Prostate gland (tissue), 2 donors: ENCODE results near the gene ERC2. TPM values are rescaled to one million over a fixed set of nuclear protein-coding genes. Genes with fewer than 3 reads are reported as not detected.
"Not testable (repeated sequence)": the region's sequence is repeated elsewhere in the genome, so short reads cannot be mapped to it uniquely, and the experiment has no call there.

Experiments
- DNase-seq: peaks from one replicate; pipeline ENCODE4 v3.0.0-alpha.2; 2019; ENCODE audit warnings: low spot score
- H3K27ac ChIP-seq, 2 donors: fragments of 200-600 bp; sonication (generic); 2 replicates each; pipeline ENCODE4 v1.5.1; 2017 to 2019
- H3K27me3 ChIP-seq: fragments of 200-600 bp; sonication (generic); replicated peaks from 2 replicates; pipeline ENCODE4 v1.5.1; 2019; ENCODE audit not compliant: insufficient read depth
- H3K36me3 ChIP-seq, 2 donors: fragments of 200-600 bp; sonication (generic); 1 replicate in 1 of 2; 2 replicates in 1 of 2; pipeline versions ENCODE4 v1.5.1 to v1.8.1; 2017 to 2019
- H3K4me1 ChIP-seq: fragments of 200-600 bp; sonication (generic); replicated peaks from 2 replicates; pipeline ENCODE4 v1.5.1; 2019
- H3K4me3 ChIP-seq, 2 donors: fragments of 200-600 bp; sonication (generic); 2 replicates each; pipeline ENCODE4 v1.5.1; 2017 to 2019
- H3K9me3 ChIP-seq: fragments of 200-600 bp; sonication (generic); 2 replicates; pipeline ENCODE4 v1.5.1; 2017
- CTCF ChIP-seq, 4 experiments: fragments of 200-600 bp in 2 of 4; fragments of 450-650 bp in 2 of 4; sonication (generic) in 2 of 4; IDR thresholded peaks; 1 replicate in 3 of 4; 2 replicates in 1 of 4; pipeline ENCODE4 v1.5.1; 2016 to 2019; ENCODE audit warnings: antibody characterized with exemption in 4 of 4, mild to moderate bottlenecking in 2 of 4, moderate library complexity in 2 of 4
- POLR2A ChIP-seq: fragments of 450-650 bp; IDR thresholded peaks from one replicate; pipeline ENCODE4 v1.6.1; 2016; ENCODE audit warnings: antibody characterized with exemption, mild to moderate bottlenecking
- POLR2AphosphoS5 ChIP-seq: sonication (generic); formaldehyde crosslinking; IDR thresholded peaks from one replicate; pipeline ENCODE4 v1.6.1; 2017; ENCODE audit warnings: antibody characterized with exemption
- WGBS: methylation state at CpG from one replicate; pipeline ENCODE4 v1.1.5; 2018; 5-methylcytosine and 5-hydroxymethylcytosine counted together
- intact Hi-C: fragments of 100-400 bp; cut with DNase I; formaldehyde crosslinking; loops from one replicate; pipeline ENCODE4 v1.14.2; 2022
- total RNA-seq, 2 donors: library from RNA; depleted of rRNA; stranded (reverse); fragments of >200 nt; gene quantifications; one replicate each; pipeline ENCODE4 v1.1.0, GENCODE V29; 2016

ERC2 gene
- total RNA-seq, 2 donors from 2014 or later: 1.0 to 2.7 TPM

GRCh38 chr3:55855311-55855710, 613.0 kb downstream of the ERC2 start:
- no peaks in the 10 kb centered on the region for H3K9me3 ChIP-seq
- H3K4me3 ChIP-seq: no peak overlapping the region
- TF ChIP-seq CTCF (IDR thresholded peaks at IDR 0.05) (no peak), POLR2AphosphoS5 (no peak), POLR2A (no peak)
- no peak overlapping the region for H3K27ac ChIP-seq
- no peak for DNase-seq
- no peaks in the 10 kb centered on the region for H3K36me3 ChIP-seq
- 51% methylated on average over 2 of the region's 2 CpGs for WGBS
- no peaks in the 10 kb centered on the region for H3K27me3 ChIP-seq
- no peaks in the 10 kb centered on the region for H3K4me1 ChIP-seq
- intact Hi-C loops: no loop called here

- no peak for TF ChIP-seq POLR2A
- TF ChIP-seq POLR2AphosphoS5: no peak
- no peak for TF ChIP-seq CTCF (IDR thresholded peaks at IDR 0.05)
- Histone ChIP-seq H3K9me3 (no peaks in the 10 kb centered on the region), H3K4me3 (no peak overlapping the region), H3K4me1 (no peaks in the 10 kb centered on the region), H3K27me3 (no peaks in the 10 kb centered on the region), H3K27ac (no peak overlapping the region), H3K36me3 (no peaks in the 10 kb centered on the region)
- WGBS: 65% methylated on average over 5 of the region's 5 CpGs
- intact Hi-C loops: no loop called here
- DNase-seq: no peak
Observed at GRCh38 chr3:55854494-55854893, 613.8 kb downstream of the ERC2 start.

- DNase-seq: no peak
- Histone ChIP-seq H3K9me3 (no peaks in the 10 kb centered on the region), H3K4me1 (no peaks in the 10 kb centered on the region), H3K36me3 (no peaks in the 10 kb centered on the region), H3K27me3 (no peaks in the 10 kb centered on the region), H3K27ac (no peak overlapping the region), H3K4me3 (no peak overlapping the region)
- intact Hi-C loops: no loop called here
- no peak for TF ChIP-seq CTCF (IDR thresholded peaks at IDR 0.05)
- WGBS: 98% methylated on average over 2 of the region's 2 CpGs
Observed at GRCh38 chr3:55852326-55852725, 615.9 kb downstream of the ERC2 start.

- H3K4me3 ChIP-seq: no peak overlapping the region
- H3K27ac ChIP-seq: no peak overlapping the region
- no peaks in the 10 kb centered on the region for H3K9me3 ChIP-seq
- H3K4me1 ChIP-seq: no peaks in the 10 kb centered on the region
- intact Hi-C loops: no loop called here
- no peak for DNase-seq
- H3K27me3 ChIP-seq: no peaks in the 10 kb centered on the region
- WGBS: 38% methylated on average over 3 of the region's 3 CpGs
- H3K36me3 ChIP-seq: no peaks in the 10 kb centered on the region
- TF ChIP-seq POLR2A: no peak
- no peak for TF ChIP-seq POLR2AphosphoS5
- no peak for TF ChIP-seq CTCF (IDR thresholded peaks at IDR 0.05)
Observed at GRCh38 chr3:55842204-55842603, 626.1 kb downstream of the ERC2 start.

GRCh38 chr3:55831876-55832275, 636.4 kb downstream of the ERC2 start:
- H3K27ac ChIP-seq, H3K4me1 ChIP-seq, H3K36me3 ChIP-seq, H3K4me3 ChIP-seq, DNase-seq, H3K27me3 ChIP-seq, intact Hi-C loops, H3K9me3 ChIP-seq: not testable (repeated sequence)
- 63% methylated on average over 13 of the region's 13 CpGs for WGBS

GRCh38 chr3:55828712-55829111, 639.6 kb downstream of the ERC2 start:
- H3K4me3 ChIP-seq: no peak overlapping the region
- H3K27ac ChIP-seq: no peak overlapping the region
- TF ChIP-seq POLR2AphosphoS5 (no peak), CTCF (IDR thresholded peaks at IDR 0.05) (no peak), POLR2A (no peak)
- no peaks in the 10 kb centered on the region for H3K9me3 ChIP-seq
- DNase-seq: no peak
- 71% methylated on average over 2 of the region's 2 CpGs for WGBS
- no peaks in the 10 kb centered on the region for H3K4me1 ChIP-seq
- H3K36me3 ChIP-seq: no peaks in the 10 kb centered on the region
- H3K27me3 ChIP-seq: no peaks in the 10 kb centered on the region
- intact Hi-C loops: no loop called here
